ENCODE measurements around the gene SLAIN1.

GRCh38 chr13:77779552-77780272 lies 82.2 kb downstream of the SLAIN1 start:
- no peak for TF ChIP-seq EZH2 (IDR thresholded peaks at IDR 0.05; ENCODE audit: insufficient read depth, poor library complexity, severe bottlenecking)
- no peak for TF ChIP-seq EZH2phosphoT487 (IDR thresholded peaks at IDR 0.05; ENCODE audit: insufficient read depth, low read depth)

Data from GM23248 (cell line).